Mesodermal cell (in vitro differentiated cells): Measurements from ENCODE around the gene MAPK7. TPM values are rescaled to one million over a fixed set of nuclear protein-coding genes. Genes with fewer than 3 reads are reported as not detected.
A peak's percentile ranks its signal among the peaks of the same experiment; 100 is the strongest.

Source experiments
- H3K27ac ChIP-seq: 2 replicates; pipeline ENCODE4 v1.7.0; 2013; ENCODE audit warnings: mild to moderate bottlenecking, low read depth, low read length, moderate library complexity; ENCODE audit not compliant: severe bottlenecking
- H3K36me3 ChIP-seq: 2 replicates; pipeline ENCODE4 v1.7.1; 2013; ENCODE audit warnings: mild to moderate bottlenecking, low read length, moderate library complexity; ENCODE audit not compliant: control insufficient read depth, insufficient read depth
- H3K4me1 ChIP-seq: one replicate; pipeline ENCODE4 v1.7.1; 2013; ENCODE audit warnings: mild to moderate bottlenecking, low read length; ENCODE audit not compliant: insufficient read depth, control insufficient read depth, poor library complexity, severe bottlenecking
- H3K4me3 ChIP-seq: 2 replicates; pipeline ENCODE4 v1.7.0; 2013; ENCODE audit warnings: low read length, control low read depth, mild to moderate bottlenecking; ENCODE audit not compliant: insufficient read depth, poor library complexity, severe bottlenecking; ENCODE audit errors: extremely low read depth
- H3K9me3 ChIP-seq: 2 replicates; pipeline ENCODE4 v1.7.1; 2013; ENCODE audit warnings: mild to moderate bottlenecking, low read length, moderate library complexity; ENCODE audit not compliant: control insufficient read depth
- WGBS, 2 experiments: methylation state at CpG; one replicate each; pipeline ENCODE4 v1.1.5; 2013; ENCODE audit warnings: missing lambda C conversion rate in 2 of 2; ENCODE audit not compliant: insufficient coverage in 2 of 2; 5-methylcytosine and 5-hydroxymethylcytosine counted together
- polyA plus RNA-seq, 2 experiments: library from polyadenylated mRNA; stranded (reverse); fragments of 50-300 nt; gene quantifications; one replicate each; pipeline ENCODE4 v1.2.3, GENCODE V29; 2013

Gene MAPK7
- 20.5 TPM for polyA plus RNA-seq (2013, experiment 1 of 2)
- 19.8 TPM for polyA plus RNA-seq (2013, experiment 2 of 2)

- H3K4me1 ChIP-seq: peaks cover 4% of the 10 kb centered on the region
- peak within 1 kb of the TSS; percentile 88 for H3K4me3 ChIP-seq
- 7% methylated on average over 59 of the region's 69 CpGs for WGBS, 2 experiments
- H3K9me3 ChIP-seq: no peaks in the 10 kb centered on the region
- H3K36me3 ChIP-seq: peaks cover 45% of the 10 kb centered on the region
- peak within 1 kb of the TSS; percentile 95 for H3K27ac ChIP-seq
Measured at GRCh38 chr17:19378416-19379360, at the start of gene MAPK7. Gene MAPK7, plus strand, starts transcription at chr17:19378498. Its CDS starts 403 bp downstream, at chr17:19378901.

GRCh38 chr17:19329136-19329535 lies 49.2 kb upstream of the MAPK7 start:
- H3K9me3 ChIP-seq: peaks cover 10% of the 10 kb centered on the region
- 85 to 100% methylated on average over 1 to 2 of the region's 2 CpGs for WGBS, 2 experiments
- peaks cover 50% of the 10 kb centered on the region for H3K36me3 ChIP-seq
- no peak overlapping the region for H3K4me3 ChIP-seq
- H3K27ac ChIP-seq: no peak overlapping the region
- H3K4me1 ChIP-seq: peaks cover 12% of the 10 kb centered on the region

GRCh38 chr17:19329839-19330238 lies 48.5 kb upstream of the MAPK7 start:
- H3K27ac ChIP-seq: no peak overlapping the region
- no peak overlapping the region for H3K4me3 ChIP-seq
- H3K9me3 ChIP-seq: peaks cover 7% of the 10 kb centered on the region
- 92 to 100% methylated on average over 1 of the region's 2 CpGs for WGBS, 2 experiments
- peaks cover 12% of the 10 kb centered on the region for H3K4me1 ChIP-seq
- peaks cover 52% of the 10 kb centered on the region for H3K36me3 ChIP-seq

GRCh38 chr17:19330271-19330670 lies 48.0 kb upstream of the MAPK7 start:
- Histone ChIP-seq H3K9me3 (peaks cover 3% of the 10 kb centered on the region), H3K27ac (no peak overlapping the region), H3K4me1 (peaks cover 12% of the 10 kb centered on the region), H3K36me3 (peaks cover 50% of the 10 kb centered on the region), H3K4me3 (no peak overlapping the region)
- WGBS, 2 experiments: 90 to 100% methylated on average over 2 to 3 of the region's 3 CpGs

GRCh38 chr17:19331134-19331533 lies 47.2 kb upstream of the MAPK7 start:
- Histone ChIP-seq H3K27ac (no peak overlapping the region), H3K4me3 (no peak overlapping the region)
- WGBS, 2 experiments: 54% methylated on average over 4 of the region's 4 CpGs; no CpG with 5 or more reads in 1 of the 2 experiments

GRCh38 chr17:19331543-19332245 lies 46.6 kb upstream of the MAPK7 start:
- peaks cover 12% of the 10 kb centered on the region for H3K4me1 ChIP-seq
- H3K9me3 ChIP-seq: no peaks in the 10 kb centered on the region
- H3K36me3 ChIP-seq: peaks cover 59% of the 10 kb centered on the region
- no peak overlapping the region for H3K27ac ChIP-seq
- no peak overlapping the region for H3K4me3 ChIP-seq
- 90 to 99% methylated on average over 9 to 11 of the region's 13 CpGs for WGBS, 2 experiments

More at GRCh38 chr17:19331134-19331533, 47.2 kb upstream of the MAPK7 start:
- Histone ChIP-seq H3K4me1 (peaks cover 12% of the 10 kb centered on the region), H3K9me3 (no peaks in the 10 kb centered on the region), H3K36me3 (peaks cover 57% of the 10 kb centered on the region)

GRCh38 chr17:19332371-19333131 lies 45.7 kb upstream of the MAPK7 start:
- H3K4me1 ChIP-seq: peaks cover 12% of the 10 kb centered on the region
- 94 to 96% methylated on average over 5 of the region's 6 CpGs for WGBS, 2 experiments
- H3K9me3 ChIP-seq: no peaks in the 10 kb centered on the region
- H3K4me3 ChIP-seq: no peak overlapping the region
- peaks cover 59% of the 10 kb centered on the region for H3K36me3 ChIP-seq
- no peak overlapping the region for H3K27ac ChIP-seq

- peaks cover 57% of the 10 kb centered on the region for H3K36me3 ChIP-seq
- no peaks in the 10 kb centered on the region for H3K9me3 ChIP-seq
- peaks cover 12% of the 10 kb centered on the region for H3K4me1 ChIP-seq
- 100% methylated on average over 1 of the region's 1 CpG; no CpG with 5 or more reads in 1 of the 2 experiments for WGBS, 2 experiments
- H3K27ac ChIP-seq: no peak overlapping the region
- H3K4me3 ChIP-seq: no peak overlapping the region
Measured at GRCh38 chr17:19333132-19333440, 45.2 kb upstream of the MAPK7 start.

GRCh38 chr17:19333736-19334290 lies 44.5 kb upstream of the MAPK7 start:
- 91 to 96% methylated on average over 11 to 12 of the region's 12 CpGs for WGBS, 2 experiments
- Histone ChIP-seq H3K9me3 (no peaks in the 10 kb centered on the region), H3K36me3 (peaks cover 49% of the 10 kb centered on the region), H3K4me1 (peaks cover 12% of the 10 kb centered on the region), H3K27ac (no peak overlapping the region), H3K4me3 (no peak overlapping the region)

- Histone ChIP-seq H3K9me3 (no peaks in the 10 kb centered on the region), H3K4me1 (peaks cover 12% of the 10 kb centered on the region), H3K36me3 (peaks cover 49% of the 10 kb centered on the region), H3K4me3 (no peak overlapping the region), H3K27ac (no peak overlapping the region)
- 70 to 94% methylated on average over 2 to 4 of the region's 6 CpGs for WGBS, 2 experiments
Measured at GRCh38 chr17:19334331-19334730, 44.0 kb upstream of the MAPK7 start.
